Brain microvascular endothelial cell (primary cell): ENCODE data around the gene NIP7.

Source experiments
- DNase-seq: peaks from one replicate; pipeline ENCODE4 v3.0.0-alpha.2; 2020
- H3K27ac ChIP-seq: fragments of 250-450 bp; sonication (Bioruptor Pico); 2 replicates; pipeline ENCODE4 v1.5.1; 2020; ENCODE audit warnings: mild to moderate bottlenecking, moderate library complexity
- H3K27me3 ChIP-seq: fragments of 250-450 bp; sonication (Bioruptor Pico); replicated peaks from 2 replicates; pipeline ENCODE4 v1.5.1; 2020; ENCODE audit warnings: mild to moderate bottlenecking
- H3K36me3 ChIP-seq: fragments of 250-450 bp; sonication (Bioruptor Pico); replicated peaks from 2 replicates; pipeline ENCODE4 v1.5.1; 2020; ENCODE audit warnings: mild to moderate bottlenecking
- H3K4me3 ChIP-seq: 2 replicates; pipeline ENCODE4 v1.5.1; 2011; ENCODE audit warnings: low read depth, mild to moderate bottlenecking, control low read depth, low read length, moderate library complexity
- CTCF ChIP-seq: IDR thresholded peaks from 2 replicates; pipeline ENCODE4 v1.5.1; 2011; ENCODE audit warnings: low read depth, mild to moderate bottlenecking, moderate library complexity, low read length, control low read depth, inconsistent platforms; ENCODE audit errors: missing control alignments
- in situ Hi-C: cut with HindIII; loops from 2 replicates; pipeline ENCODE4 v1.10.0; 2017; ENCODE audit warnings: low sequenced_read_pairs, low pct_ligation_motif_present

Gene NIP7

GRCh38 chr16:69367980-69368379 lies 28.4 kb downstream of the NIP7 start:
- Histone ChIP-seq H3K27me3 (no peaks in the 10 kb centered on the region), H3K36me3 (peaks cover 52% of the 10 kb centered on the region), H3K27ac (peak overlapping the region; percentile 23), H3K4me3 (no peak overlapping the region)
- TF ChIP-seq CTCF: no peak
- in situ Hi-C loops: no loop called here
- DNase-seq: peak; percentile 36

GRCh38 chr16:69368866-69369265 lies 29.3 kb downstream of the NIP7 start:
- TF ChIP-seq CTCF: no peak
- H3K27me3 ChIP-seq: no peaks in the 10 kb centered on the region
- in situ Hi-C loops: no loop called here
- no peak overlapping the region for H3K27ac ChIP-seq
- no peak for DNase-seq
- peaks cover 49% of the 10 kb centered on the region for H3K36me3 ChIP-seq
- no peak overlapping the region for H3K4me3 ChIP-seq

- Histone ChIP-seq H3K36me3 (peaks cover 26% of the 10 kb centered on the region), H3K27me3 (no peaks in the 10 kb centered on the region), H3K27ac (no peak overlapping the region), H3K4me3 (no peak overlapping the region)
- in situ Hi-C loops: no loop called here
- no peak for DNase-seq
- TF ChIP-seq CTCF: no peak
These were observed 32.0 kb downstream of the NIP7 start for GRCh38 chr16:69371564-69371963.

GRCh38 chr16:69373019-69373418 lies 33.4 kb downstream of the NIP7 start:
- H3K4me3 ChIP-seq: no peak overlapping the region
- no peak for DNase-seq
- H3K27me3 ChIP-seq: no peaks in the 10 kb centered on the region
- no peak overlapping the region for H3K27ac ChIP-seq
- H3K36me3 ChIP-seq: peaks cover 17% of the 10 kb centered on the region
- no peak for TF ChIP-seq CTCF
- in situ Hi-C loops: no loop called here

- in situ Hi-C loops: no loop called here
- no peak for TF ChIP-seq CTCF
- no peak for DNase-seq
- H3K27ac ChIP-seq: no peak overlapping the region
- no peaks in the 10 kb centered on the region for H3K27me3 ChIP-seq
- no peak overlapping the region for H3K4me3 ChIP-seq
- H3K36me3 ChIP-seq: peaks cover 7% of the 10 kb centered on the region
These were observed 37.0 kb downstream of the NIP7 start for GRCh38 chr16:69376393-69377059.

GRCh38 chr16:69378036-69378435 lies 38.5 kb downstream of the NIP7 start:
- peaks cover 21% of the 10 kb centered on the region for H3K36me3 ChIP-seq
- TF ChIP-seq CTCF: no peak
- H3K27me3 ChIP-seq: no peaks in the 10 kb centered on the region
- H3K27ac ChIP-seq: no peak overlapping the region
- in situ Hi-C loops: no loop called here
- no peak for DNase-seq
- H3K4me3 ChIP-seq: no peak overlapping the region
